Gastroesophageal sphincter (tissue), 4 donors: ENCODE data around the gene CDC42. TPM values are rescaled to one million over a fixed set of nuclear protein-coding genes. Genes with fewer than 3 reads are reported as not detected.
"Not testable (repeated sequence)": the region's sequence is repeated elsewhere in the genome, so short reads cannot be mapped to it uniquely, and the experiment has no call there.

Experiments
- ATAC-seq: fragments of 150-250 bp; one replicate; pipeline ENCODE4 v1.9.1; 2016; ENCODE audit warnings: mild to moderate bottlenecking, moderate library complexity
- H3K27ac ChIP-seq, 4 donors: fragments of 200-600 bp; sonication (generic) in 3 of 4; 1 replicate in 3 of 4; 2 replicates in 1 of 4; pipeline ENCODE4 v1.5.1; 2016 to 2019
- H3K27me3 ChIP-seq: fragments of 200-600 bp; sonication (generic); one replicate; pipeline ENCODE4 v1.5.1; 2019
- H3K36me3 ChIP-seq, 2 donors: fragments of 200-600 bp; sonication (generic); one replicate each; pipeline ENCODE4 v1.5.1; 2019; ENCODE audit warnings: control low read depth in 1 of 2
- H3K4me1 ChIP-seq, 3 donors: fragments of 200-600 bp; sonication (generic); 1 replicate in 2 of 3; 2 replicates in 1 of 3; pipeline ENCODE4 v1.5.1; 2016 to 2019; ENCODE audit warnings: control low read depth in 2 of 3
- H3K4me3 ChIP-seq, 2 donors: fragments of 200-600 bp; sonication (generic); one replicate each; pipeline ENCODE4 v1.5.1; 2019; ENCODE audit warnings: mild to moderate bottlenecking in 1 of 2, moderate library complexity in 1 of 2
- H3K9me3 ChIP-seq, 3 donors: fragments of 200-600 bp; sonication (generic); one replicate each; pipeline ENCODE4 v1.5.1; 2017 to 2019; ENCODE audit warnings: control low read depth in 2 of 3
- EP300 ChIP-seq: sonication (generic); formaldehyde crosslinking; IDR thresholded peaks from one replicate; pipeline ENCODE4 v1.6.1; 2017; ENCODE audit warnings: antibody characterized with exemption, mild to moderate bottlenecking
- POLR2A ChIP-seq, 2 donors: fragments of 450-650 bp; IDR thresholded peaks; one replicate each; pipeline ENCODE4 v1.6.1; 2017; ENCODE audit warnings: antibody characterized with exemption in 2 of 2, mild to moderate bottlenecking in 2 of 2, moderate library complexity in 1 of 2
- POLR2AphosphoS5 ChIP-seq: sonication (generic); formaldehyde crosslinking; IDR thresholded peaks from one replicate; pipeline ENCODE4 v1.6.1; 2017; ENCODE audit warnings: antibody characterized with exemption
- WGBS, 2 donors: methylation state at CpG; one replicate each; pipeline ENCODE4 v1.1.5; 2018; ENCODE audit warnings: low coverage in 1 of 2; 5-methylcytosine and 5-hydroxymethylcytosine counted together
- total RNA-seq, 4 donors: library from RNA; depleted of rRNA; stranded (reverse); fragments of >200 nt; gene quantifications; one replicate each; pipeline ENCODE4 v1.1.0, GENCODE V29; 2016
- TF ChIP-seq, protein P1 (sequence below), 4 experiments: fragments of 200-600 bp in 2 of 4; fragments of 450-650 bp in 2 of 4; sonication (generic) in 1 of 4; IDR thresholded peaks; one replicate each; pipeline ENCODE4 v1.5.1; 2017 to 2019; ENCODE audit warnings: antibody characterized with exemption in 4 of 4, mild to moderate bottlenecking in 2 of 4, moderate library complexity in 2 of 4

The CDC42 gene
- total RNA-seq, 4 donors from 2014 or later = 190 to 309 (median 205) TPM

DNA sequence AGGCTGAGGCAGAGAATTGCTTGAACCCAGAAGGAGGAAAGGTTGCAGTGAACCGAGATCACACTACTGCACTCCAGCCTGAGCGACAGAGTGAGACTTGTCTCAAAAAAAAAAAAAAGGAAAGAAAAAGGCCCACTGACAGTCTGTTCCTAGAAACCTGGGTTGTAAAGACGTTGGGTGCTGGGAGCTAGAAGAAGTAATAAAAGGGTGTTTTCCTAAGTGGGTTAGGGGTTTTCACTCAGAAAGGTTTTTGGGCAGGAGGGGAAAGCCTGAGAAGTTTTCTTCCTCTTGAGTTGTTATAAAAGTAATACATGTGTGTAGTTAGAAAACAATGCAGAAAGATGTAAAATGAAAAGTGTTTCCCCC is 25.6 kb upstream of the CDC42 start:
- no peaks in the 10 kb centered on the region for H3K9me3 ChIP-seq
- 67 to 83% methylated on average over 1 to 3 of the region's 3 CpGs for WGBS, 2 donors
- no peaks in the 10 kb centered on the region for H3K36me3 ChIP-seq
- no peak overlapping the region for H3K4me3 ChIP-seq
- TF ChIP-seq EP300 (no peak), POLR2AphosphoS5 (no peak), POLR2A (IDR thresholded peaks at IDR 0.05) (no peak)
- TF ChIP-seq, protein P1, sequence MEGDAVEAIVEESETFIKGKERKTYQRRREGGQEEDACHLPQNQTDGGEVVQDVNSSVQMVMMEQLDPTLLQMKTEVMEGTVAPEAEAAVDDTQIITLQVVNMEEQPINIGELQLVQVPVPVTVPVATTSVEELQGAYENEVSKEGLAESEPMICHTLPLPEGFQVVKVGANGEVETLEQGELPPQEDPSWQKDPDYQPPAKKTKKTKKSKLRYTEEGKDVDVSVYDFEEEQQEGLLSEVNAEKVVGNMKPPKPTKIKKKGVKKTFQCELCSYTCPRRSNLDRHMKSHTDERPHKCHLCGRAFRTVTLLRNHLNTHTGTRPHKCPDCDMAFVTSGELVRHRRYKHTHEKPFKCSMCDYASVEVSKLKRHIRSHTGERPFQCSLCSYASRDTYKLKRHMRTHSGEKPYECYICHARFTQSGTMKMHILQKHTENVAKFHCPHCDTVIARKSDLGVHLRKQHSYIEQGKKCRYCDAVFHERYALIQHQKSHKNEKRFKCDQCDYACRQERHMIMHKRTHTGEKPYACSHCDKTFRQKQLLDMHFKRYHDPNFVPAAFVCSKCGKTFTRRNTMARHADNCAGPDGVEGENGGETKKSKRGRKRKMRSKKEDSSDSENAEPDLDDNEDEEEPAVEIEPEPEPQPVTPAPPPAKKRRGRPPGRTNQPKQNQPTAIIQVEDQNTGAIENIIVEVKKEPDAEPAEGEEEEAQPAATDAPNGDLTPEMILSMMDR (IDR thresholded peaks at IDR 0.05) = no peak
- no peak for ATAC-seq
- H3K4me1 ChIP-seq = peaks cover 0 to 28% (median 0%) of the 10 kb centered on the region in 3 donors
- no peaks in the 10 kb centered on the region for H3K27me3 ChIP-seq
- no peak overlapping the region for H3K27ac ChIP-seq

DNA sequence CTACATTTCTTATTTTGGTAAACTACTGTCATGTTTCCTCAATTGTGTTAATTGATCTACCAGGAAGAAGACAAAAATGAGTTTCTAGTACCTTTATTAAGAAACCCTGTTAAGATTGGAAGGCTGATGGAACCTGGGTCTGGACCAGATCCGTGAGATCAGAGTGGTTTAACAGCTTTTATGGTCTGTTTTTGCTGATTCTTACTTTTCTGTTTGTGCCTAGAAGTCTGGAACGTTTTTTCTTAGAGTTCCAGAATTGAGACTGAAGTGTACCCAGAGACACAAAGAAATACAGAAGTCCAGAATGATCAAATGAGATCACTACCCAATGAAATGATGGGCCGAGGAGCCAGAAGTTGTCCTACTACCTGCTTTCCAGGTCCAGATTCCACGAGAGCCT is 22.5 kb upstream of the CDC42 start:
- Histone ChIP-seq H3K27ac (no peak overlapping the region), H3K4me1 (peaks cover 0 to 17% (median 0%) of the 10 kb centered on the region in 3 donors), H3K27me3 (no peaks in the 10 kb centered on the region), H3K4me3 (no peak overlapping the region), H3K9me3 (no peaks in the 10 kb centered on the region), H3K36me3 (no peaks in the 10 kb centered on the region)
- WGBS, 2 donors = 78 to 89% methylated on average over 3 to 4 of the region's 4 CpGs
- ATAC-seq = no peak
- TF ChIP-seq EP300 = no peak
- TF ChIP-seq POLR2A (IDR thresholded peaks at IDR 0.05) = no peak
- TF ChIP-seq POLR2AphosphoS5 = no peak
- TF ChIP-seq, protein P1 (IDR thresholded peaks at IDR 0.05) = no peak

DNA sequence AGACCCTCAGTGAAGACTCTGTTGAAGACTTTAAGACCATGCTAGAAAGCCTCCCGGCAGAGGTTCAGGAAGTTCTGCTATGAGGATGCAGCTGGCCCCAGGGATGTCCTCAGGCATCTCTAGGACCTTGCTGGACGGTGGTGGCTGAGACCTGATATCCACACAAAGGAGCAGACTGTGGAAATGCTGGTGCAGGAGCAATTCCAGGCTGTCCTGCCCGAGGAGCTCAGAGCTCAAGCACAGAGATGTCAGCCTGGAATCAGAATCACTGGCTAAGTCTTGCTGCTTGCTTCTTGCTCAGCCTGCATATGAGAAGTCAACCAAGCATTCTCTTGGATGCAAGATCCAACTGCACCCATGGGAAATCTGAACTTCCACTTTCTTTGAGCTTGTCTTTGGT is 22.0 kb upstream of the CDC42 start:
- Histone ChIP-seq H3K4me1 (peaks cover 0 to 17% (median 0%) of the 10 kb centered on the region in 3 donors), H3K27me3 (no peaks in the 10 kb centered on the region), H3K27ac (no peak overlapping the region), H3K4me3 (no peak overlapping the region), H3K9me3 (no peaks in the 10 kb centered on the region), H3K36me3 (no peaks in the 10 kb centered on the region)
- 60 to 67% methylated on average over 1 of the region's 3 CpGs for WGBS, 2 donors
- TF ChIP-seq POLR2A (IDR thresholded peaks at IDR 0.05) (no peak), POLR2AphosphoS5 (no peak), EP300 (no peak)
- no peak for ATAC-seq

DNA sequence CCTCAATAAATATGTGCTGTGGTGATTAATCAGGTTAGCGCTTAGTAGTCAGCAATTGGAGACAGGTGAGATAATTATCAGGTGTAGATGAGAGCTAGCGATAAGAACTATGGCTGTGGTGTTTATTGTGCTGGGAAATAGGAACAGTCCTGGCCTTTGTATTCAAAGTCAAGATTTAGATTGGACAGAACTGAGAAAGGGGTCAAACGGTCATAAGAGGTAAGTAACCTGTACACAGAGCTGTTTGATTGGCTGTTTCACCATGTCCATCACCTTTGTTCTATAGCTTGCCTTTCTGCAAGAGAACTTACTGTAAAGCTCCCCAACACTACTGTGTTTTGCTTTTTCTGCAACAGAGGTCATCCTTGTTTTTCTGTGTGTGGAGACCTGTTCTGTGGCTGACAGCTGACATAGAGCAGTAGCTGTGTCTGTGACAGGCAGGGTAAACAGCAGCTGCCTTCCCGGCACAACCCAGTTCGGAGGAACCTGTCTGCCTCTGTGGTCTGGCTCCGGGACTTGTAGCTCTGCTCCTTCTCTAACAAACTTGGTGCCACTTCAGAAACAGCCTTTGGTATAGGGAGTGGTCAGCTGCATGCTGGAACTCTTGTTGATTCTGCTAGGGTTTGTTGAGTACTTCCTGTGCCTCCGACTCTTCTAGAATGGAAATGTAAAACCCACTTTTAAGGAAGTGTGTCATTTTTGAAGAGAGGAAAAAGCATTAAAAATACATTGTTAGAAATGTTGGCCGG is 21.1 kb upstream of the CDC42 start:
- WGBS, 2 donors = 78 to 83% methylated on average over 3 of the region's 8 CpGs
- Histone ChIP-seq H3K4me3 (no peak overlapping the region), H3K27me3 (no peaks in the 10 kb centered on the region), H3K27ac (peak overlapping the region in 1 of 4 donors; percentile 7), H3K9me3 (no peaks in the 10 kb centered on the region), H3K4me1 (peaks cover 0 to 11% (median 0%) of the 10 kb centered on the region in 3 donors), H3K36me3 (no peaks in the 10 kb centered on the region)
- peak; percentile 41 for ATAC-seq
- peak; percentile 48 for TF ChIP-seq POLR2AphosphoS5
- no peak for TF ChIP-seq POLR2A (IDR thresholded peaks at IDR 0.05)

DNA sequence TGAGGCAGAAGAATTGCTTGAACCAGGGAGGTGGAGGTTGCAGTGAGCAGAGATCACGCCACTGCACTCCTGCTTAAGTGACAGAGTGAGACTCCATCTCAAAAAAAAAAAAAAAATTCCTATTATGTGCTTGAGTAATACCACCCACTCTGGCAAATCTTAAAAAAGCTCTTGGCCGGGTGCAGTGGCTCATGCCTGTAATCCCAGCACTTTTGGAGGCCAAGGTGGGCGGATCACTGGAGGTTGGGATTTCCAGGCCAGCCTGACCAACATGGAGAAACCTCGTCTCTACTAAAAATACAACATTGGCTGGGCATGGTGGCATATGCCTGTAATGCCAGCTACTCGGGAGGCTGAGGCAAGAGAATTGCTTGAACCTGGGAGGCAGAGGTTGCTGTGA is 17.7 kb upstream of the CDC42 start:
- not testable (repeated sequence) for H3K36me3 ChIP-seq, H3K27ac ChIP-seq, H3K9me3 ChIP-seq, H3K27me3 ChIP-seq, H3K4me3 ChIP-seq, ATAC-seq
- H3K4me1 ChIP-seq = peaks cover 0 to 12% (median 0%) of the 10 kb centered on the region in 3 donors
- WGBS, 2 donors = 68 to 100% methylated on average over 1 to 5 of the region's 5 CpGs

DNA sequence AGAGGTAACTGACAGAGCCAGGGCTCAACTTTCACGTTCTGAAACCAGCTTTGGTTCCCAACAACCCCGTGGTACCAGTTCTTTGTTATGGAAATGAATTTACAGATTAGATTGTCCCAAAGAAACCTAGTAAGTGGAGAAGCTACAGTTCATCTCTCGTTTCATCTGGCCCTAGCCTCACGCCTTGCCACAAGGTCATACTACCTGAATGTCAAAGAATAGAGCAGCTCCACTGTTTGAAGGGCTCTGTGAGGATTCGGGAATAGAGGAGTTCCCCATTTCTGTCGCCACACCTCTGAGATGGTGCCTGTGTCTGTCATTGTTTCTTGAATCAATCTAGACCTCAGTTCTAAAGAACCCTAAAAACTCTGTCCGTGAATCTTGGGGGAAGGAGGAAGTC is 15.0 kb upstream of the CDC42 start:
- Histone ChIP-seq H3K27ac (no peak overlapping the region), H3K4me1 (peaks cover 0 to 13% (median 0%) of the 10 kb centered on the region in 3 donors), H3K36me3 (no peaks in the 10 kb centered on the region), H3K27me3 (no peaks in the 10 kb centered on the region), H3K4me3 (no peak overlapping the region), H3K9me3 (no peaks in the 10 kb centered on the region)
- TF ChIP-seq, protein P1 (IDR thresholded peaks at IDR 0.05) = no peak
- TF ChIP-seq EP300 = no peak
- TF ChIP-seq POLR2A (IDR thresholded peaks at IDR 0.05) = no peak
- TF ChIP-seq POLR2AphosphoS5 = no peak
- WGBS, 2 donors = 65 to 79% methylated on average over 6 of the region's 7 CpGs
- no peak for ATAC-seq
